GM13976 (cell line): Measurements from ENCODE around the gene PRUNE1.

Experiments used
- DNase-seq: peaks from one replicate; pipeline ENCODE4 v3.0.0; 2012; ENCODE audit warnings: low spot score
- in situ Hi-C: fragments of 300-500 bp; cut with MboI; formaldehyde crosslinking; loops from one replicate; pipeline ENCODE4 v1.12.0; 2022; ENCODE audit warnings: low sequenced_read_pairs, mixed read lengths, inconsistent platforms; ENCODE audit not compliant: unreplicated experiment
- TF ChIP-seq, protein P1 (sequence below): IDR thresholded peaks from 2 replicates; pipeline ENCODE4 v1.5.1; 2012; ENCODE audit warnings: borderline replicate concordance, mild to moderate bottlenecking; ENCODE audit not compliant: insufficient read depth; ENCODE audit errors: extremely low read depth, missing control alignments, control extremely low read depth

PRUNE1 gene

DNA sequence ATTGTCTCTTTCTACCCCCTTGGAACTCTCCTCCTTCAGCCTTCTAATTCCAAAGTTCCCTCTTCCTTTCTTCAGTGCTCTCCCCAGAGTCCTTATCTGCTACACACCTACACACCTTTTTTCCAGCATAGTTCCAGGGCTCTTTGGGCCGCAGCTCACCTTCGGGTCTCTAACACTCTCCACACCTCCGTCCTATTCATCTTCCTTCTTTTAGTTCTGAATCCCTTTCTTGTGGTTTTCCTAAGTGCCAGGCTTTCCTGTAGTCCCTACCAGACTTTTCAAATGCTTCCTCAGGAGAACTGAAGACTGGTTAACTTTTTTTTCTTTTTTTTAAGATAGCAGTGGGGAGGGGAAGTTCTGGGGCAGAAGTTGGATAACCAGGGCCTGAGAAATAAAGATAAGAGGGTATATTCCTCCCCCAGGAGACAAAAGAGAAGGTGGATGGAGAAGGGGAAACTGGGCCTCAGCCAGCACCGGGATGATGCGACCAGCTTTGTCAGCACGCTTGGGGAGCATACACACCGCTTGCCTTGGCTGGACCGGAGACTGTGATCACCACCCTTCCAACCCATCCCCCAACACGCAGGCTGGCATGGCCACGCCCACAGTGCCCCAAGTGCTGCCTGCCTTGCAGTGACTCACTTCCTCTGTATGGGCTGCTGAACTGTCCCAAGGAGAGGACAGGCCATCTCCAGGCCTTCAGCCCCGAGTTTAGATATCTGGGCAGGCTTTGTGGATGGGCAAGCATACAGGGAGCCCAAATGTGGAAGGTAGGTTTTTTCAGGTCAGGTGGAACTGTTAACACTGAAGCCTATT is 31.2 kb upstream of the PRUNE1 start:
- TF ChIP-seq, protein P1, sequence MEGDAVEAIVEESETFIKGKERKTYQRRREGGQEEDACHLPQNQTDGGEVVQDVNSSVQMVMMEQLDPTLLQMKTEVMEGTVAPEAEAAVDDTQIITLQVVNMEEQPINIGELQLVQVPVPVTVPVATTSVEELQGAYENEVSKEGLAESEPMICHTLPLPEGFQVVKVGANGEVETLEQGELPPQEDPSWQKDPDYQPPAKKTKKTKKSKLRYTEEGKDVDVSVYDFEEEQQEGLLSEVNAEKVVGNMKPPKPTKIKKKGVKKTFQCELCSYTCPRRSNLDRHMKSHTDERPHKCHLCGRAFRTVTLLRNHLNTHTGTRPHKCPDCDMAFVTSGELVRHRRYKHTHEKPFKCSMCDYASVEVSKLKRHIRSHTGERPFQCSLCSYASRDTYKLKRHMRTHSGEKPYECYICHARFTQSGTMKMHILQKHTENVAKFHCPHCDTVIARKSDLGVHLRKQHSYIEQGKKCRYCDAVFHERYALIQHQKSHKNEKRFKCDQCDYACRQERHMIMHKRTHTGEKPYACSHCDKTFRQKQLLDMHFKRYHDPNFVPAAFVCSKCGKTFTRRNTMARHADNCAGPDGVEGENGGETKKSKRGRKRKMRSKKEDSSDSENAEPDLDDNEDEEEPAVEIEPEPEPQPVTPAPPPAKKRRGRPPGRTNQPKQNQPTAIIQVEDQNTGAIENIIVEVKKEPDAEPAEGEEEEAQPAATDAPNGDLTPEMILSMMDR: no peak
- no peak for DNase-seq
- in situ Hi-C loops: no loop called here

- TF ChIP-seq, protein P1: peak; percentile 100
- peak; percentile 90 for DNase-seq
- in situ Hi-C loops: no loop called here
Measured at GRCh38 chr1:150979092-150980056, 28.9 kb upstream of the PRUNE1 start.

DNA sequence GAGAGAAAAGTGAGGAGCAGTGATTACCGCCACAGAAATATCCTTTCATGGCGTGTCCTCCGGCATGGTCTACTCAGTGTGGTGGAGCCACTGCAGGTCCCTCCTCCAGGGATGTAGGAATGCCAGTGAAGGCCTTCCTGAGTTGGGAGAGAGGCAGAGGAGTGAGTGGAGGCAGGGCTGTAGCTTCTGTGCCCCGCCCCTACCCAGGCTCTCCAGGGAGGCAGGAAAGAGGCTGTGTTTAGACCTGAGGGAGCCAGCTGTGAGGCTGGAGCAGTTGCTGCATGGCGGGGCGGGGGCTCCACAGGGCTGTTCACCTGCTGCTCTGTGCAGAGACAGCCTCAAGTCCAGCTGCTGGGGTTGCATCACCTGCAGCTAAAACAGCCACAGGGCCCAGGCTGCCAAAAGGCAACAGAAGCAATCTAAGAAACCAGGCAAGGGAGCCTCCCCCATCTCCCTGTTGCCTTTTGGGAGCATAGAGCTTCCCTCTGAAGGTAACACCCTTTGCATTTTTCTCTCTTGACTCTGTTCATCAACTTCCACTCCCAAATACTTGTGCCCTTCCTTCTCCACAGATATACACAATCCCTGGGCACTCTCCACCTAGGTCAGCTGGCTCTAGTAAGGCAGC is 27.0 kb upstream of the PRUNE1 start:
- DNase-seq: no peak
- TF ChIP-seq, protein P1: no peak
- in situ Hi-C loops: no loop called here

- in situ Hi-C loops: no loop called here
- peak; percentile 57 for DNase-seq
- TF ChIP-seq, protein P1: no peak
Measured at GRCh38 chr1:150981805-150982712, 26.2 kb upstream of the PRUNE1 start, which contains the start of gene ANXA9. TSS of gene ANXA9 (plus strand) at chr1:150982292. CDS start at chr1:150983106, 814 bp downstream.

GRCh38 chr1:150985179-150985825 is 22.9 kb upstream of the PRUNE1 start:
- no peak for DNase-seq
- in situ Hi-C loops: no loop called here
- TF ChIP-seq, protein P1: no peak
